ENCODE measurements around the gene USP17L18.
"Not testable (repeated sequence)": the region's sequence is repeated elsewhere in the genome, so short reads cannot be mapped to it uniquely, and the experiment has no call there.

- TF ChIP-seq CTCF (IDR thresholded peaks at IDR 0.05; ENCODE audit: low read depth, low read length, poor library complexity, severe bottlenecking); EZH2phosphoT487 (IDR thresholded peaks at IDR 0.05; ENCODE audit: borderline replicate concordance, low read length): not testable (repeated sequence)
Observed at GRCh38 chr4:9230249-9230648, 18.2 kb upstream of the USP17L18 start.
